SK-N-MC (cell line): Measurements from ENCODE around the gene SLC39A12.

Source experiments
- EZH2 ChIP-seq: fragments of 200-600 bp; sonication (generic); IDR thresholded peaks from one replicate; pipeline ENCODE4 v1.6.1; 2017; ENCODE audit warnings: antibody characterized with exemption
- POLR2AphosphoS5 ChIP-seq: IDR thresholded peaks from 2 replicates; pipeline ENCODE4 v1.6.1; 2012; ENCODE audit warnings: mild to moderate bottlenecking, low read depth, low read length, borderline replicate concordance

DNA sequence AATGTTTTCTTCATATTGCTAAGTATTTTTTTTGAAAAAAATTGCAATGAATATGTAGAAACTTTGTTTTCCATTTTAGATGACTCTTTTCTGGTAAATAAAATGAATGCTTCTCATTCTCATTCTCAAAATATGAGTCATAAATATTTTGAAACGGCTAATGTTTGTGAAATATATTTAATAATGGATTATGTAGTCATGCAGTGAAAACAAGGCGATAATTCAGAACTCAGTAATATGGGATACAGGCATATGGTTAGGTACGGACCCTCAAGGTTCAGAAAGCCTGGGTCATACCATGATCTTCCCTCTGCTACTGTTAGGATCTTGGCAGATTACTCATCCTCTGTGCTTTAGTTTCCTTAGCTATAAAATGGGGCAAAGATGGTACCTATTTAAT is 46.2 kb upstream of the SLC39A12 start:
- TF ChIP-seq EZH2 (no peak), POLR2AphosphoS5 (no peak)
